GM12865 (cell line): Measurements from ENCODE around the gene CDH22.

ENCODE experiments used
- DNase-seq: peaks from one replicate; pipeline ENCODE4 v3.0.0; 2010; ENCODE audit warnings: low read depth
- H3K4me3 ChIP-seq: 2 replicates; pipeline ENCODE4 v1.5.1; 2011; ENCODE audit warnings: mild to moderate bottlenecking, low read depth, low read length, control low read depth
- CTCF ChIP-seq: IDR thresholded peaks from 2 replicates; pipeline ENCODE4 v1.5.1; 2011; ENCODE audit warnings: low read length, control low read depth, low read depth, inconsistent platforms; ENCODE audit not compliant: insufficient read depth; ENCODE audit errors: missing control alignments

The CDH22 gene

DNA sequence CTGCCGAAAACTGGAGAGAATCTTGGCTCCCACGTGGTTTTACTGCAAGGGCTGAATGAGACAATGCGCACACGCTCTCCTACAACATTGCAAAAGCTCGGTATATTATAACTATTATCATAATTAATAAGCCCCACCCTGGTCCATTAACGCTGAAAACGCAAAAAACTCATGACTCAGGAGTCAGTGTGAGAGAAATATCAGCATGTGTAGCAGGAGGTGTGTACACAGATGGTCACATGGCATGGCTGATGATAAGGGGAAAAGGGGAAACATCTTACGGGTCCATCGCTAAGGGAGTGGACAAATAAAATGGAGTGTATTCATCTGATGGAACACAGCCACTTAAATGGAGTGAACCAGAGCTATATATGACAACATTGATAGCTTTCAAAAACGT lies 29.2 kb downstream of the CDH22 start:
- no peak for DNase-seq
- no peak for TF ChIP-seq CTCF
- no peak overlapping the region for H3K4me3 ChIP-seq

DNA sequence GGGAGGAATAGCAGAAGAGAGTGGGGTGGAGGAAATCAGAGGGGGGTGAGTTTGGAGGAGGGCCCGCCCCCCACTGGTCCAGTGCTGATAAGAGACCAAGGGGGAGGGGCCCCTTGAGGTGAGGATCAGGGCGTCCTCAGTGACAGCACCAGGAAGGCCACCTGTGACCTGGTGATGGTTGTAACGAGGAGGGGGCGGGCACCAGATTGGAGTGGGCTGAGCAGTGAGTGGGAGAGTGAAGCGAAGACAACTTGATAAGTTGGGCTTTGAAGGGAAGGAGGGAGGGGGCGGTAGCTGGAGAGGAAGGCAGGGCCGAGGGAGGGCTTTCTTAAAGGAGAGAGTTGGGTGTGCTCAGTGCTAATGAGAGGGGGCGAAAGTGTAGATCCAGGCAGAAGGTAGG lies 30.7 kb downstream of the CDH22 start:
- no peak overlapping the region for H3K4me3 ChIP-seq
- no peak for DNase-seq
- TF ChIP-seq CTCF, result no peak

GRCh38 chr20:46276531-46276930 lies 31.8 kb downstream of the CDH22 start:
- no peak overlapping the region for H3K4me3 ChIP-seq
- no peak for DNase-seq
- TF ChIP-seq CTCF, result no peak

DNA sequence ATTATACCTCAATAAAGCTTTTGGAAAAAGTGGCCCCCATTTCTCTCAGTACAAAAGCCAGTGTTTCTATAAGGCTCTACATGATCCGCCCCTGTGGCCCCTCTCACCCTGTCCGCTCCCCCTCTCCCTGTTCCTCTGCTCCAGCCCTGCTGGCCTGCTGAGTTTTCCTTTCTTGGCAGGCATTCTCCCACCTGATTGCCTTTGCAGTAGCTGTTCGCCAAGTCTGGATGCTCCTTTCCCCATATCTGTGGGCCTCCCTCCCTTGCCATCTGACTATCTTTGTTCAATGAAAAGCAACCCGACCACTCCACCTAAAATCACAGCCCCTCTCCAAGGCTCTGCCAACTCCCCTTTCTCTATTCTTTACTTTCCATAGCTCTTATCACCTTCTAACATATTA lies 33.2 kb downstream of the CDH22 start:
- DNase-seq, result no peak
- no peak for TF ChIP-seq CTCF
- no peak overlapping the region for H3K4me3 ChIP-seq

DNA sequence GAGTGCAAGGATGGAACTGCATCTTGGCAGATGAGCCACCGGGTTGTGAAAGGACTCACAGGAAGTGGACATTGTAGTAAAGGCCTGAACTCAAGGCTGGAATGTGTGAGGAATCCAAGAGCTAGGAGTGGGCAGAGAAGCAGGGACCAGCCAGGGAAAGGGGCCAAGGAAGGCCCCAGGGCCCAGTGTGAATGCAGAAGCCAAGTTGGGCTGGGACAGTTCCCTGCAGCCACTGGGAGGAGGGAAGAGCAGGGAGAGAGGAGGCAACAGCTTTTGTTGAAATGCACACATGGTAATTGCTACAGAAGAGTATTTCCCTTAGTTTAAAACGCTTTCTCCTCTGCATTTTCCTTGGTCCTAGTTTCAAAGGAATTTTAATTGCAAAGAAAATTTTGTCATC lies 34.6 kb downstream of the CDH22 start:
- DNase-seq, result no peak
- H3K4me3 ChIP-seq, result no peak overlapping the region
- TF ChIP-seq CTCF, result no peak

DNA sequence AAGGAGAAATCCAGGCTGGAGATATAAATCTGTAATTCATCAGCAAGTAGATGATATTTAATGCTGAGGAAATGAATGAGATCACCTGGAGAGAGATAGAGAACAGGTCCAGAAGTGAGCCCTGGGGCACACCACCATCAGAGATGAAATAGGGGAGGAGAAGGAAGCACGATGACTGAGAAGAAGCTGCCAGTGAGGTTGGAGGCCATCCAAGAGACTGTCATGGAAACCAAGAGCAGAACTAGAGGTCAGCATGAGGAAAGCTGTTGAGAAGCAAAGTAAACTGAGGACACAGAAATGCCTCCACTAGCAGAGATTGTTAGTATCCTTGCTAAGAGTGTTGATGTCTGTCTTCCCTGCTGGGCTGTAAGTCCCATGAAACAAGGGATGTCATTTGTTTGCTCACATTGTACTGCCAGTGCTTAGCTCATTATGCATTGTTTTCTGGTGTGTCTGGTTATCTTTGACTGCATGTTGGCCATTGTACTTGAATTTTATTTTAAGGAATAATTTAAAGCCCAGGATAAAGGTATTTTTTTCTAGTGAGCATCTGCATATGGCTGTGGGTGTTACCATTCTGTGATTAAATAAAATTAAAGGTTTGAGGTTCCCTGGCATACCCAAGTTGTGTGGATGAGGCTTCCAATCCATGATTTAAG lies 35.8 kb downstream of the CDH22 start:
- no peak overlapping the region for H3K4me3 ChIP-seq
- DNase-seq, result no peak
- TF ChIP-seq CTCF, result no peak

- H3K4me3 ChIP-seq, result no peak overlapping the region
- DNase-seq, result no peak
- TF ChIP-seq CTCF, result no peak
Observed at GRCh38 chr20:46270977-46271744, 37.1 kb downstream of the CDH22 start.
